AG04449 (cell line): ENCODE data around the gene EIF2S3B.

Experiments used
- CTCF ChIA-PET: fragments of 350-600 bp; formaldehyde crosslinking; extraction: SDS; loops from one replicate; lab custom pipeline; 2021; ENCODE audit warnings: antibody characterized with exemption; lab: Yijun Ruan, JAX
- POLR2A ChIA-PET: fragments of 400-600, 350-600 bp; formaldehyde crosslinking; extraction: SDS; loops from one replicate; lab custom pipeline; 2020; ENCODE audit warnings: antibody characterized with exemption, inconsistent platforms; lab: Yijun Ruan, JAX
- DNase-seq: peaks from one replicate; pipeline ENCODE4 v3.0.0-alpha.2; 2010; ENCODE audit warnings: low read depth, low spot score
- H3K4me3 ChIP-seq: 2 replicates; pipeline ENCODE4 v1.5.1; 2011; ENCODE audit warnings: low read depth, mild to moderate bottlenecking, control low read depth, low read length
- TF ChIP-seq, protein P1 (sequence below): IDR thresholded peaks from one replicate; pipeline ENCODE4 v1.5.1; 2011; ENCODE audit warnings: mild to moderate bottlenecking, moderate library complexity, low read length, control low read depth, inconsistent platforms; ENCODE audit not compliant: insufficient read depth; ENCODE audit errors: missing control alignments

The EIF2S3B gene

GRCh38 chr12:10557766-10558165 lies 52.1 kb downstream of the EIF2S3B start:
- TF ChIP-seq, protein P1, sequence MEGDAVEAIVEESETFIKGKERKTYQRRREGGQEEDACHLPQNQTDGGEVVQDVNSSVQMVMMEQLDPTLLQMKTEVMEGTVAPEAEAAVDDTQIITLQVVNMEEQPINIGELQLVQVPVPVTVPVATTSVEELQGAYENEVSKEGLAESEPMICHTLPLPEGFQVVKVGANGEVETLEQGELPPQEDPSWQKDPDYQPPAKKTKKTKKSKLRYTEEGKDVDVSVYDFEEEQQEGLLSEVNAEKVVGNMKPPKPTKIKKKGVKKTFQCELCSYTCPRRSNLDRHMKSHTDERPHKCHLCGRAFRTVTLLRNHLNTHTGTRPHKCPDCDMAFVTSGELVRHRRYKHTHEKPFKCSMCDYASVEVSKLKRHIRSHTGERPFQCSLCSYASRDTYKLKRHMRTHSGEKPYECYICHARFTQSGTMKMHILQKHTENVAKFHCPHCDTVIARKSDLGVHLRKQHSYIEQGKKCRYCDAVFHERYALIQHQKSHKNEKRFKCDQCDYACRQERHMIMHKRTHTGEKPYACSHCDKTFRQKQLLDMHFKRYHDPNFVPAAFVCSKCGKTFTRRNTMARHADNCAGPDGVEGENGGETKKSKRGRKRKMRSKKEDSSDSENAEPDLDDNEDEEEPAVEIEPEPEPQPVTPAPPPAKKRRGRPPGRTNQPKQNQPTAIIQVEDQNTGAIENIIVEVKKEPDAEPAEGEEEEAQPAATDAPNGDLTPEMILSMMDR, result no peak
- no peak for DNase-seq
- CTCF ChIA-PET, result interaction anchor here (1.1 kb wide), 1 partner anchor 227 kb away, joined by 3 read pairs; no protein-coding TSS in a partner anchor
- H3K4me3 ChIP-seq, result no peak overlapping the region
- POLR2A ChIA-PET, result no interaction called here
